GM10266 (cell line): Measurements from ENCODE around the gene HEATR5A.
"Not testable (repeated sequence)": the region's sequence is repeated elsewhere in the genome, so short reads cannot be mapped to it uniquely, and the experiment has no call there.

Experiments used
- DNase-seq: peaks from one replicate; pipeline ENCODE4 v3.0.0; 2012; ENCODE audit errors: extremely low spot score
- TF ChIP-seq, protein P1 (sequence below): IDR thresholded peaks from 2 replicates; pipeline ENCODE4 v1.5.1; 2012; ENCODE audit warnings: mild to moderate bottlenecking, low read depth; ENCODE audit not compliant: control insufficient read depth, insufficient read depth; ENCODE audit errors: missing control alignments

The HEATR5A gene

GRCh38 chr14:31277085-31277484 is 143.3 kb downstream of the HEATR5A start:
- TF ChIP-seq, protein P1, sequence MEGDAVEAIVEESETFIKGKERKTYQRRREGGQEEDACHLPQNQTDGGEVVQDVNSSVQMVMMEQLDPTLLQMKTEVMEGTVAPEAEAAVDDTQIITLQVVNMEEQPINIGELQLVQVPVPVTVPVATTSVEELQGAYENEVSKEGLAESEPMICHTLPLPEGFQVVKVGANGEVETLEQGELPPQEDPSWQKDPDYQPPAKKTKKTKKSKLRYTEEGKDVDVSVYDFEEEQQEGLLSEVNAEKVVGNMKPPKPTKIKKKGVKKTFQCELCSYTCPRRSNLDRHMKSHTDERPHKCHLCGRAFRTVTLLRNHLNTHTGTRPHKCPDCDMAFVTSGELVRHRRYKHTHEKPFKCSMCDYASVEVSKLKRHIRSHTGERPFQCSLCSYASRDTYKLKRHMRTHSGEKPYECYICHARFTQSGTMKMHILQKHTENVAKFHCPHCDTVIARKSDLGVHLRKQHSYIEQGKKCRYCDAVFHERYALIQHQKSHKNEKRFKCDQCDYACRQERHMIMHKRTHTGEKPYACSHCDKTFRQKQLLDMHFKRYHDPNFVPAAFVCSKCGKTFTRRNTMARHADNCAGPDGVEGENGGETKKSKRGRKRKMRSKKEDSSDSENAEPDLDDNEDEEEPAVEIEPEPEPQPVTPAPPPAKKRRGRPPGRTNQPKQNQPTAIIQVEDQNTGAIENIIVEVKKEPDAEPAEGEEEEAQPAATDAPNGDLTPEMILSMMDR = no peak
- no peak for DNase-seq

DNA sequence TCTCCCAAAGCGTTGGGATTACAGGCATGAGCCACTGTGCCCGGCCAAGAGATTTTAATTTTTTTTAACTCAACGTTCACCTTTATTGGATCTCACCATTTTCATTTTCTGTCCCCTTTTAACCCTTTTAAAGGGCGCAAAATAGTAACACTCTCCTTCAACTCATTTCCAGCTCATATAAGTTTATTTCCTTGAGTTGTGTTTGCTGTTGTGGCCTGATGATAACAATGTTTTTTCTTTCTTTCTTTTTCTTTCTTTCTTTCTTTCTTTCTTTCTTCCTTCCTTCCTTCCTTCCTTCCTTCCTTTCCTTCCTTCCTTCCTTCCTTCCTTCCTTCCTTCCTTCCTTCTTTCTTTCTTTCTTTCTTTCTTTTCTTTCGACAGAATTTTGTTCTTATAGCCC is 143.9 kb downstream of the HEATR5A start:
- not testable (repeated sequence) for DNase-seq

- DNase-seq = no peak
- TF ChIP-seq, protein P1 = no peak
These were observed 144.6 kb downstream of the HEATR5A start for GRCh38 chr14:31275731-31276130.

DNA sequence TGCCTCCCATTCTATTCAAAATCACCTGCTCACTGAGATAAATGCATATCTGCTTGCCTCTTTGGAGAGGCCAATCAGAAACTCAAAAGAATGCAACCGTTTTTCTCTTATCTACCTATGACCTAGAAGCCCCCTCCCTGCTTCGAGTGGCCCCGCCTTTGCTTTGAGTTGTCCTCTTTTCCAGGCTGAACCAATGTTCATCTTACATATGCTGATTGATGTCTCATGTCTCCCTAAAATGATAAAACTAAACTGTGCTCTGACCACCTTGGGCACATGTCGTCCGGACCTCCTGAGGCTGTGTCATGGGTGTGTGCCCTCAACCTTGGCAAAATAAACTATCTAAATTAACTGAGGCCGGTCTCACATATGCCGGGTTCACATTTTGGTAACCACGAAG is 148.7 kb downstream of the HEATR5A start:
- no peak for DNase-seq
- TF ChIP-seq, protein P1 = no peak

DNA sequence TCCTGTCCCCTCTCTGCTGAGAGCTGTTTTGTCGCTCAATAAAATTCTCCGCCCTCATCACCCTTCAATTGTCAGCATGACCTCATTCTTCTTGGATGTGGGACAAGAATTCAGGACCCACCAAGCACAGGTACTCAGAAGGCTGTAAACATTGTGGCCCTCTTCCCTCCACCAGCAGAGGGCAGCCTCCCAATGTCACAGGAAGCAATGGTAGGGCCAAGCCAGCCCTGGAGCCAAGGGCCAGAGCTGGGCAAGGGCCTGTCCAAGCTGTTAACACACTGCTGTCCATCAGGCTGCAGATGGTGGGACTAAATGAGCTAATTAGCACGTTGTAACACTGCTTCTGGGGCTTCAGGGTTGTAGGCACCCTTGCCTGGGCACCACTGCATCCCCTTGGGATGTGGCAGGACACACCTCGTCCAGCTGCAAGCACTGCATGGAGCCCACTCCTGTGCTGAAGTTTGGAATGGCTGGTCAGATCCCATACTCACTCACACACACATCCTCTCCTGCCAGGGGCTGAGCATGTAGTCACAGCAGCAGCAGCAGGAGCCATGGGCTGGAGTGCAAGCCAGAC is 150.1 kb downstream of the HEATR5A start:
- no peak for DNase-seq
- TF ChIP-seq, protein P1 = peak; percentile 33

DNA sequence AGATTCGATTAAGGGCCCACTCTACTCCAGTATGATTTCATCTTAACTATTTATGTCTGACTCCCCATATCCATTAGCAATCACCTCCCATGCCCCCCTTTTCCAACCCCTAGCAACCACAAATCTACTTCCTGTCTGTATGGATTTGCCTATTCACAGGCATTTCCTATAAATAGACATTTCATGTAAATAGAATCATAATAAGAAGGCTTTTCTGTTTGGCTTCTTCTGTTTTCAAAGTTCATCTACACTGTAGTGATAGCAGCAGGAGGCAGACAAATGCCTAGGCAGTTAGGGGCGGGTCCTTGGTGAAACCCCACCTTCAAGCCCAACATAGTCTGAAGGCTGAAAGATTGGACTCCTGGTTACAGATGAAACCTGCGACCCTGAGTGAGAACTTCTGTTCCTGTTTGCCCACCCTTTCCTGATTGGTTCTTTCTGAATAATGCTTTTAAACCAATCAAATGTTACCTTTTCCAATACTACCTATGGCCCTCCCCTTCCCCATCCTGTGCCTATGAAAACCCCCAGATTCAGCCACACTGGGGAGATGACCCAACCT is 150.6 kb downstream of the HEATR5A start:
- DNase-seq = no peak
- TF ChIP-seq, protein P1 = no peak

GRCh38 chr14:31268216-31268615 is 152.1 kb downstream of the HEATR5A start:
- TF ChIP-seq, protein P1 = no peak
- no peak for DNase-seq
